ENCODE data around the gene PA2G4.
"Not testable (repeated sequence)": the region's sequence is repeated elsewhere in the genome, so short reads cannot be mapped to it uniquely, and the experiment has no call there.

PA2G4 gene

DNA sequence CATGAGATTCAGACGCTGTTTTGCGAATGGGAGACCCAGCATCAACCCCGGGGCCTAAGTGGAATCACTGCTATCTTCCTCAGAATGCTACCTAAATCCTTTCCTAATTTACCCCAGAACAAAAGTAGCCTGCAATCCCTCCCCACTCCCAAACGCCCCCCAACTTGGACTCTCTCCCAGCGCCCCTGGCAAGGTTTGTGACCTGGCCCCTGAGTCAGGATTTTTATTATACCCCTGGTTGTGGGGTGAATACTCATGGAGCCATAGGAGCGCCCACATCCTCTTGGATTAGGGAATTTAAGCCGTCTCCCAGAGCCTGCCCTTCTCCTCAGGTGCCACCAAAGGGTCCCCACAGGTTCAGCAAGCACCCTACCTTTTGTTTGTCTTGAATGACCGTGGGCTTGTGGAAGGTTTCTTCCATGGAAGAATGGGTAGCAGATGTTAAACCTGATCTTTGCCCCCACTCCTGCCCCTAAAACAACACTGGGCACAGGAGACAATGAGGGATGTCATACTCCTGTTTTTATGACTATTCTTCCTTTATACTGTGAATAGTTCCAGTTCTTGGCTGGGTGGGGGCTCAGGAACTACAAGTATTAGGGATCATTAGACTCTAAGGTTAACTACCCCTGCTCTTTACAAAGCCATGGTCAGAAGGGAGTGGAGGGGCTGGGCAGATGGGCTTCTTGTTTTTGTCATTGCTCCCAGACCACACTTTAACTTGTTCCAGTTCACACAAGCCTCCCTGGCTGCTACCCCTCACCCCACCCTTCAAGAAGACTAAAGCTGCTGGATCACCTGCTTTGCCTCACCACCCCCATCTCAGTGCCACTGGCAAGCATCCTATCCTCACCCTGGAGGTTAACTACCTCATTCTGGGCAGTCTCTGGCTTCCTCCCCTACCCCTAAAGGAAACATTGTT, 48.7 kb downstream of the PA2G4 start:
- DNase-seq (ENCODE audit: low read depth in 4 of 4, low spot score in 1 of 4), result no peak

DNA sequence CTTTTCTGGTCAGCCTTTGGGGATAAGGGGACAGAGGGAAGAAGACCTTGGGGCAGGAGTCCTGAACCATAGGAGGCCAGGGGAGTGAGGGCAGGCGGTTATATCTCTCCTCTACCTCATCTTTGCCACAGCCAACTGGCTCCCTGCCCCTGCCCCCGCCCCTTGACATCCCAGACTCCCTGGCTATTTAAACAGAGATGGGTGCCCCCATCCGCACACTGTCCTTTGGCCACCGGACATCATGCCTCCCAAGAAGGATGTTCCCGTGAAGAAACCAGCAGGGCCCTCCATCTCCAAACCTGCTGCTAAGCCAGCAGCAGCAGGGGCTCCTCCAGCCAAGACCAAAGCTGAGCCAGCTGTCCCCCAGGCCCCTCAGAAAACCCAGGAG, 49.3 kb downstream of the PA2G4 start:
- DNase-seq (ENCODE audit: low read depth in 4 of 4, low spot score in 1 of 4), result no peak

- DNase-seq (ENCODE audit: low read depth in 4 of 4, low spot score in 1 of 4), result no peak
These were observed 50.0 kb downstream of the PA2G4 start for GRCh38 chr12:56154246-56154771.

DNA sequence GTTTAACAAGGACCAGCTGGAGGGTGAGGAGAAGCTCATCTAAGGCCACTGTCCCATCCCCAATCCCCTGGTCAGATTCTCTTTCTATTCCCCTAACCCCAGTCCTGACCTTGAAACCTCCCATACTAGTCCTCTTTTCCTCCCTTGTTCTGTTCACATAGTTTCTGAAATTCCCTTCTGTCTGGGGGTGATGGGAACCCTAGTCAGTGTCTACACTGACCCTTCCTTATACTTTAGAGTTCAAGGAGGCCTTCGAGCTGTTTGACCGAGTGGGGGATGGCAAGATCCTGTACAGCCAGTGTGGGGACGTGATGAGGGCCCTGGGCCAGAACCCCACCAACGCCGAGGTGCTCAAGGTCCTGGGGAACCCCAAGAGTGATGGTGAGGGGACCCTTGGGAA, 50.5 kb downstream of the PA2G4 start:
- no peak for DNase-seq (ENCODE audit: low read depth in 4 of 4, low spot score in 1 of 4)

GRCh38 chr12:56155256-56155845, 51.0 kb downstream of the PA2G4 start:
- no peak for DNase-seq (ENCODE audit: low read depth in 4 of 4, low spot score in 1 of 4)

- DNase-seq (ENCODE audit: low read depth in 4 of 4, low spot score in 1 of 4), result not testable (repeated sequence)
These were observed 52.3 kb downstream of the PA2G4 start for GRCh38 chr12:56156464-56157200.

GRCh38 chr12:56157201-56158028, 53.1 kb downstream of the PA2G4 start:
- peak; percentile 19 to 45 (median 30) for DNase-seq (ENCODE audit: low read depth in 4 of 4, low spot score in 1 of 4)

DNA sequence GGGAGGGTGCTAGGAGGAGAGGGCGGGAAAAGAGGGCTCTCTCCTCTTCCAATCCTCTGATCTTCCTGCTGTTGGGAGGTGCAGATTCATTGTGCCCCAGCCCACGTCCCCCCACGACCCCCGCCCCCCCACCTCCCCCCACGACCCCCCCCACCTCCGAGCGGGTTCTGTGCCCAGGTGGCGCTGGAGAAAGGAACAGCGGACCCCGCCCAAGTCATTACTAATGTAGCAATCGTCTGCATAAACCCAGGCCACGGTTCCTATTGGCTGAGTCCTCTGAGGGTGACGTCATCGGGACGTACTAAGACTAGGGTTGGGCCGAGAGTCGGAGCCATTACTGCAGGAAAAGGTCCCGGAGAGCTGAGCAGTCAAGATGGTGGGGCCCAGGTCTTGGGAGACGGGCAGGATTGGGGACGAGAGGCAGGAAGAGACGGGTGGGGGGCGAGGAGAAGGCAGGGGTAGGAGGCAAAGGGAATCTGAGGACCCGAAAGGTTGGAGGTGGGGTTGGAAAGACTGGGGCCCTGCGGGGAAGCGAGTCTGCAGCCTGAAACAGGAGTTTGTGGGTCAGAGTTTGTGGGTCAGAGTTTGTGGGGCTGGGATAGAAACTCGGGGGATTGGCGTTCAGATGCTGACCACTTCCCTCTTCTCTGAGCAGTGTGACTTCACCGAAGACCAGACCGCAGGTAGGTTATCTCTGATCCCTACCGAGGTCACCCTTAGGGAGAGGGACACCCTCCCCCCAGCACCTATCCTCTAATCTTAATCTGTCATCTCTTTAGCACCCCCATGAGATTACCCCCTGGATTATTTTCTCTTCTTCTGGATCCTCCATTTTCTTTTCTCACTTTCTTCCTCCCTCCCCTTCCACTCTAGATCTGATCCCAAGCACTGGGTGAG, 53.9 kb downstream of the PA2G4 start, which contains the start of gene MYL6:
Gene MYL6 (plus strand): TSS at position 331 of the 897 bp plus-strand sequence. CDS start 43 bp downstream, at position 374.
- DNase-seq (ENCODE audit: low read depth in 4 of 4, low spot score in 1 of 4), result peak; percentile 79 to 91 (median 90)

GRCh38 chr12:56158926-56159461, 54.6 kb downstream of the PA2G4 start:
- DNase-seq (ENCODE audit: low read depth in 4 of 4, low spot score in 1 of 4), result peak in 1 of 4 experiments; percentile 29

DNA sequence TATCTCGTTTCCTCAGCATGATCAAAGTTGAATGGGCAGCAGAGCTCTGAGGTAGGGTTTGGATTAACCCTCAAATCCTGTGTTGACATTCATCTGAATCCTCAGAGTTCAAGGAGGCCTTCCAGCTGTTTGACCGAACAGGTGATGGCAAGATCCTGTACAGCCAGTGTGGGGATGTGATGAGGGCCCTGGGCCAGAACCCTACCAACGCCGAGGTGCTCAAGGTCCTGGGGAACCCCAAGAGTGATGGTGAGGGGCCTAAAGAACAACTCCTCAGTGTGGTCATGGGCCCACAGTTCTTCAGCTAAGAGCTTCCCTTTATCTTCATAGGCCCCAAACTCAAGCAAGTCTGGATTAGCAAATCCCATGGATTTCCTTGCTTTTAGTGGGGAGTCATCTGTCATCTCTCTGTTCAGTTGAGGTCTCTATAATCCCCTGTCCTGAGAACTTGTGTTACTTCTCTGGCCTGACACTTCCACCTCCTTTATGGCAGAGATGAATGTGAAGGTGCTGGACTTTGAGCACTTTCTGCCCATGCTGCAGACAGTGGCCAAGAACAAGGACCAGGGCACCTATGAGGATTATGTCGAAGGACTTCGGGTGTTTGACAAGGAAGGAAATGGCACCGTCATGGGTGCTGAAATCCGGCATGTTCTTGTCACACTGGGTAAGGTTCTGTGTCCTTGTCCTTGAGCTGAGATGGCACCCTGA, 55.3 kb downstream of the PA2G4 start:
- no peak for DNase-seq (ENCODE audit: low read depth in 4 of 4, low spot score in 1 of 4)

- peak in 3 of 4 experiments; percentile 21 to 51 (median 42) for DNase-seq (ENCODE audit: low read depth in 4 of 4, low spot score in 1 of 4)
These were observed 55.9 kb downstream of the PA2G4 start for GRCh38 chr12:56160193-56160763.

- DNase-seq (ENCODE audit: low read depth in 4 of 4, low spot score in 1 of 4), result no peak
These were observed 56.7 kb downstream of the PA2G4 start for GRCh38 chr12:56160894-56161689.

GRCh38 chr12:56161690-56162351, 57.5 kb downstream of the PA2G4 start:
- DNase-seq (ENCODE audit: low read depth in 4 of 4, low spot score in 1 of 4), result no peak

GRCh38 chr12:56162468-56163290, 58.3 kb downstream of the PA2G4 start:
- DNase-seq (ENCODE audit: low read depth in 4 of 4, low spot score in 1 of 4), result no peak
